Mammary epithelial cell (primary cell): ENCODE results near the gene CXCL12.

Experiments
- CTCF ChIP-seq, 2 donors: IDR thresholded peaks in 1 of 2; conservative IDR thresholded peaks in 1 of 2; 2 replicates each; pipeline ENCODE4 v1.5.1; 2011 to 2012; ENCODE audit warnings: inconsistent platforms in 2 of 2, low read length in 2 of 2, mild to moderate bottlenecking in 2 of 2, control low read depth in 1 of 2, low read depth in 1 of 2; ENCODE audit not compliant: insufficient read depth in 1 of 2; ENCODE audit errors: extremely low read depth in 1 of 2
- EZH2 ChIP-seq: IDR thresholded peaks from 2 replicates; pipeline ENCODE4 v1.6.1; 2012; ENCODE audit warnings: low read length, inconsistent platforms, borderline replicate concordance

DNA sequence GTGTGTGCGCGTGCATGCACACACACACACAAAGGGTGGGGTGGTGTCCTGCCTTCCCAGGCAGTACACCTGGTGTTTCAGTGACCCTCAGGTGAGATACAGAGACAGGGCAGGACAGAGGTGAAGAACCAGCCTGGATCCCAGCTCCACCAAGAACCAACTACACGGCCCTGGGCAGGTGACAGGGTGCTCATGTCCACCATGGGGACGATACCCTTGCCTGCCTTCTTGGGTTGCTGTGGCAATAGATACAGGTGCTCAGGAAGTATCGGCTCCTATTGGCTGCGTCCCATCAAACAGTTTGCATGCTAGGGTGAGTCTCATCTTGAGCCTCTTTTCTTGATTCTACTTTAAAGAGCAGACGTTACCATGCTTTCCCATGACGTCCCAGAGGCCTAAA lies 33.7 kb upstream of the CXCL12 start:
- TF ChIP-seq CTCF (conservative IDR thresholded peaks at IDR 0.05 in 1 of 2, IDR thresholded peaks at IDR 0.05 in 1 of 2; ENCODE audit: extremely low read depth in 1 of 2, insufficient read depth in 1 of 2, low read depth in 1 of 2, low read length in 2 of 2) (no peak), EZH2 (no peak)
